ENCODE measurements around the gene RERE. TPM values are rescaled to one million over a fixed set of nuclear protein-coding genes. Genes with fewer than 3 reads are reported as not detected.

The RERE gene
- total and polyA plus RNA-seq, 12 donors: 46.5 to 163 (median 139) TPM

DNA sequence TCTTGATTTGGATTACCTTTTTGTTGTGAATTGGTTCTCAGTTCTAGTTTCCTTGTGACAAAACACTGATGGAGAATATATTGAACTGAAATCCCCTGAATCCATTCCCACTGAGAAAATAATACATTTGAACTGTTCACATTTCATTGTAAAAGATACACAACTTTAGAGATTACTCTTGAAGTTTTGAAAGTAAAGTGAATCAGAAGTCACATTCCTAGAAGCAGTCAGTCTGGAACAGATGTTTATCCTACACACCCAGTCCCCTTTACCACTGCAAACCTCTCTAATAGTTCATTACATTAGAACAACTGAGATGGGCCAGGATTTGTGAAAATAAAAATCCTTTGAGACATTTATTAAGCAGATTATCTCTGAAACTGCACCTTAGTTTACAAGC is 3.4 kb downstream of the RERE start:
- H3K4me1 ChIP-seq: peaks cover 0 to 60% (median 36%) of the 10 kb centered on the region in 9 donors
- TF ChIP-seq CTCF (IDR thresholded peaks at IDR 0.05): no peak
- peak overlapping the region in 1 of 10 donors; percentile 67 for H3K27ac ChIP-seq
- H3K9me3 ChIP-seq: no peaks in the 10 kb centered on the region
- intact Hi-C loops (cut with DNase I): no loop called here
- no peak for DNase-seq
- no peaks in the 10 kb centered on the region for H3K27me3 ChIP-seq
- H3K4me3 ChIP-seq: no peak overlapping the region
- no peak for ATAC-seq
- no peaks in the 10 kb centered on the region for H3K36me3 ChIP-seq

DNA sequence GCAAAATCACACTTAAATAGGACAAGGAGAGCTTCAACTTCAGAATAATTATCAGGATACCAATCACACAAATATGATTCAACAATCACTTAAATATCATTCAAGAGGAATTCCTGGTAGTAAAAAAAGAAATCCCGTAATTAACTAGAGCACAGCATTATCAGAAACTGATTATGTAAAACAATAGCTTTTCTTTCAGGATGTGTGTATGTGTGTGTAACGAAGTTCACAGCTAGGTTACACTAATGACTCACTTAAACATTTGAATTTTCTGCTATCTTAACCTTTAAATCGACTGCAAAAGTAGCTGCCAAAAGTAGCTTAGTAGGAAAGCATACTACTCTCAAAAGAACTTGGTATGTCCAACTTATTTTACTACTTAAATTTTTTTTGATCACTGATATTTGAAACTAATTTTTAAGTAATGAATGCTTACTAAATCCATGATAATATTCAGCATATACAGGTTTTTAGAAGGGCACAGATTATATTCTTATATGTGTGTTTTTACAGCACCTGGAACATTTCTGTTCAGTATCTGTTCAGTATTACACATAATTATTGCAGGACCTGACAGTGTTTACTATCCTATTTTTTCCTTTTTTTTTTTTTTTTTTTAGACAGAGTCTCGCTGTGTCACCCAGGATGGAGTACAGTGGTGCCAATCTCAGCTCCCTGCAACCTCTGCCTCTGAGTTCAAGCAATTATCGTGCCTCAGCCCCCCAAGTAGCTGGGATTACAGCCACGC is 4.2 kb downstream of the RERE start:
- peak overlapping the region in 7 of 10 donors; percentile 1 to 67 (median 38) for H3K27ac ChIP-seq
- H3K9me3 ChIP-seq: no peaks in the 10 kb centered on the region
- H3K36me3 ChIP-seq: no peaks in the 10 kb centered on the region
- intact Hi-C loops (cut with DNase I): no loop called here
- 61 to 62% methylated on average over 6 of the region's 6 CpGs for WGBS, 2 donors
- no peak overlapping the region for H3K4me3 ChIP-seq
- no peak for DNase-seq
- H3K27me3 ChIP-seq: no peaks in the 10 kb centered on the region
- TF ChIP-seq CTCF (IDR thresholded peaks at IDR 0.05): no peak
- H3K4me1 ChIP-seq: peaks cover 0 to 52% (median 31%) of the 10 kb centered on the region in 9 donors
- ATAC-seq: no peak

GRCh38 chr1:8812081-8812480 is 5.4 kb downstream of the RERE start:
- intact Hi-C loops (cut with DNase I): no loop called here
- WGBS, 2 donors: 96% methylated on average over 6 of the region's 6 CpGs
- Histone ChIP-seq H3K4me1 (peaks cover 0 to 54% (median 30%) of the 10 kb centered on the region in 9 donors), H3K9me3 (no peaks in the 10 kb centered on the region), H3K4me3 (no peak overlapping the region), H3K36me3 (no peaks in the 10 kb centered on the region), H3K27me3 (no peaks in the 10 kb centered on the region), H3K27ac (peak overlapping the region in 3 of 10 donors; percentile 51 to 67 (median 62))
- ATAC-seq: no peak
- TF ChIP-seq CTCF (IDR thresholded peaks at IDR 0.05): no peak
- DNase-seq: no peak

DNA sequence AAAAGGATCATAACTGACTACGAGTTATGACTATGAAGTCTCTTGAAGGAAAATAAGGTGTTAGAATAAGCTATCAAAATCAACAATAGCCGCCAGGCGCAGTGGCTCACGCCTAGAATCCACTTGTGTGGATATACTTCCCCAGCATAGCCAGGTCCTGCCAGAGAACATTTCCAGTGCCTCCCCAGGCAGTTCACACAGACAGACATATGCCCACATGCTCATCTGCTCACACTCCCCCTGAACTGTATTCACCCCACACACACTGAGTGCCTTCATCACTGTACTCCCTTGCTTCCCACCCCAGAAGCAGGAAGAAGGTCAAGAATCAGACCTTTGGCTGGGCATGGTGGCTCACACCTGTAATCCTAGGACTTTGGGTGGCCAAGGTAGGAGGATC is 6.5 kb downstream of the RERE start:
- DNase-seq: no peak
- H3K4me3 ChIP-seq: no peak overlapping the region
- WGBS, 2 donors: 94 to 97% methylated on average over 4 of the region's 4 CpGs
- no peak overlapping the region for H3K27ac ChIP-seq
- intact Hi-C loops (cut with DNase I): no loop called here
- H3K9me3 ChIP-seq: no peaks in the 10 kb centered on the region
- ATAC-seq: no peak
- no peak for TF ChIP-seq CTCF (IDR thresholded peaks at IDR 0.05)
- H3K27me3 ChIP-seq: no peaks in the 10 kb centered on the region
- H3K4me1 ChIP-seq: peaks cover 0 to 50% (median 24%) of the 10 kb centered on the region in 9 donors
- H3K36me3 ChIP-seq: no peaks in the 10 kb centered on the region
